SK-N-SH (cell line): ENCODE data around the gene OPA3. TPM values are rescaled to one million over a fixed set of nuclear protein-coding genes. Genes with fewer than 3 reads are reported as not detected.

Source experiments
- CTCF ChIA-PET: fragments of 300-600, 350-600 bp; formaldehyde crosslinking; extraction: SDS; loops from one replicate; lab custom pipeline; 2021; lab: Yijun Ruan, JAX
- POLR2A ChIA-PET: fragments of 350-600 bp; sonication (Branson Sonifier 250); formaldehyde crosslinking; extraction: SDS; loops from one replicate; lab custom pipeline; 2020; ENCODE audit warnings: antibody characterized with exemption, inconsistent platforms; lab: Yijun Ruan, JAX
- DNase-seq: peaks from one replicate; pipeline ENCODE4 v3.0.0; 2012
- H2AFZ ChIP-seq: fragments of 200-600 bp; sonication (generic); 2 replicates; pipeline ENCODE4 v1.8.1; 2016; ENCODE audit warnings: antibody characterized with exemption, mild to moderate bottlenecking, low read depth
- H3F3A ChIP-seq: fragments of 200-600 bp; sonication (generic); replicated peaks from 2 replicates; pipeline ENCODE3; 2016; ENCODE audit warnings: antibody characterized with exemption, mild to moderate bottlenecking; ENCODE audit not compliant: insufficient read depth
- H3K27ac ChIP-seq, 2 experiments: fragments of 200-500 bp in 1 of 2; fragments of 200-600 bp in 1 of 2; sonication (Bioruptor generic) in 1 of 2; sonication (generic), shearing (Covaris generic) in 1 of 2; 2 replicates each; pipeline versions ENCODE4 v1.5.1 to v1.6.1; 2014 to 2016; ENCODE audit warnings: low read depth in 2 of 2, inconsistent platforms in 1 of 2, low read length in 1 of 2, mild to moderate bottlenecking in 1 of 2, mixed read lengths in 1 of 2
- H3K27me3 ChIP-seq: fragments of 200-600 bp; sonication (generic), shearing (Covaris generic); 2 replicates; pipeline ENCODE4 v1.6.1; 2016; ENCODE audit warnings: mixed run types; ENCODE audit not compliant: insufficient read depth
- H3K36me3 ChIP-seq, 2 experiments: fragments of 200-500 bp in 1 of 2; fragments of 200-600 bp in 1 of 2; sonication (Bioruptor generic) in 1 of 2; sonication (generic) in 1 of 2; replicated peaks in 1 of 2; 2 replicates each; pipeline versions ENCODE3 to v1.5.1; 2014 to 2016; ENCODE audit warnings: low read length in 1 of 2, mild to moderate bottlenecking in 1 of 2; ENCODE audit not compliant: insufficient read depth in 2 of 2, control insufficient read depth in 1 of 2
- H3K4me1 ChIP-seq, 2 experiments: fragments of 200-500 bp in 1 of 2; fragments of 200-600 bp in 1 of 2; sonication (Bioruptor generic) in 1 of 2; sonication (generic), shearing (Covaris generic) in 1 of 2; 2 replicates each; pipeline versions ENCODE4 v1.5.1 to v1.6.1; 2014 to 2016; ENCODE audit warnings: low read depth in 1 of 2, low read length in 1 of 2, mixed run types in 1 of 2; ENCODE audit not compliant: insufficient read depth in 2 of 2, control insufficient read depth in 1 of 2
- H3K4me2 ChIP-seq: fragments of 200-600 bp; sonication (generic), shearing (Covaris generic); 2 replicates; pipeline ENCODE4 v1.6.1; 2017; ENCODE audit warnings: mixed run types
- H3K4me3 ChIP-seq, 2 experiments: fragments of 200-500 bp in 1 of 2; fragments of 200-600 bp in 1 of 2; sonication (Bioruptor generic) in 1 of 2; sonication (generic), shearing (Covaris generic) in 1 of 2; 2 replicates each; pipeline versions ENCODE4 v1.5.1 to v1.8.1; 2014 to 2016; ENCODE audit warnings: low read depth in 2 of 2, inconsistent platforms in 1 of 2, low read length in 1 of 2, mild to moderate bottlenecking in 1 of 2, mixed read lengths in 1 of 2, moderate library complexity in 1 of 2
- H3K79me2 ChIP-seq: fragments of 200-600 bp; sonication (generic); 2 replicates; pipeline ENCODE4 v1.8.1; 2017; ENCODE audit warnings: mild to moderate bottlenecking; ENCODE audit not compliant: insufficient read depth
- H3K9ac ChIP-seq: fragments of 200-600 bp; sonication (generic); 2 replicates; pipeline ENCODE4 v1.6.1; 2017; ENCODE audit warnings: mixed run types
- H3K9me2 ChIP-seq: fragments of 200-600 bp; sonication (generic); 2 replicates; pipeline ENCODE4 v1.6.1; 2017; ENCODE audit warnings: mixed run types
- H3K9me3 ChIP-seq: fragments of 200-600 bp; sonication (generic); 2 replicates; pipeline ENCODE4 v1.6.1; 2017; ENCODE audit warnings: mixed run types, mild to moderate bottlenecking, moderate library complexity
- H4K20me1 ChIP-seq: fragments of 200-600 bp; sonication (generic); 2 replicates; pipeline ENCODE4 v1.6.1; 2017; ENCODE audit warnings: mild to moderate bottlenecking, mixed run types; ENCODE audit not compliant: insufficient read depth
- CHD2 ChIP-seq: fragments of 150-350 bp; IDR thresholded peaks from 2 replicates; pipeline ENCODE4 v1.6.1; 2018; ENCODE audit warnings: low read length; ENCODE audit not compliant: partially characterized antibody
- EZH2phosphoT487 ChIP-seq: fragments of 200-600 bp; sonication (generic); IDR thresholded peaks from 2 replicates; pipeline ENCODE4 v1.6.1; 2017; ENCODE audit warnings: low read depth, mixed run types, mild to moderate bottlenecking, antibody characterized with exemption, moderate library complexity, borderline replicate concordance
- FOSL2 ChIP-seq: IDR thresholded peaks from 2 replicates; pipeline ENCODE4 v1.4.0; 2012; ENCODE audit warnings: low read depth, mild to moderate bottlenecking, moderate library complexity, borderline replicate concordance
- FOXJ3 ChIP-seq: sonication (generic); formaldehyde crosslinking; IDR thresholded peaks from 2 replicates; pipeline ENCODE4 v1.5.1; 2020; ENCODE audit warnings: mild to moderate bottlenecking, missing genetic modification reagents
- MEF2A ChIP-seq: IDR thresholded peaks from 2 replicates; pipeline ENCODE4 v1.4.0; 2012; ENCODE audit warnings: low read depth, borderline replicate concordance
- NRF1 ChIP-seq: IDR thresholded peaks from 2 replicates; pipeline ENCODE4 v1.6.1; 2012; ENCODE audit warnings: low read depth, mild to moderate bottlenecking, low read length
- RAD21 ChIP-seq: IDR thresholded peaks from 2 replicates; pipeline ENCODE4 v1.6.1; 2012; ENCODE audit warnings: mild to moderate bottlenecking, low read length
- RXRA ChIP-seq: IDR thresholded peaks from 2 replicates; pipeline ENCODE4 v1.4.0; 2012; ENCODE audit warnings: low read depth, mild to moderate bottlenecking, borderline replicate concordance
- SMC3 ChIP-seq: IDR thresholded peaks from 2 replicates; pipeline ENCODE4 v1.6.1; 2012; ENCODE audit warnings: low read depth, low read length, improper control_type of control experiment
- TAF1 ChIP-seq: IDR thresholded peaks from 2 replicates; pipeline ENCODE4 v1.6.1; 2012; ENCODE audit warnings: low read depth, mild to moderate bottlenecking, low read length, moderate library complexity, borderline replicate concordance
- WGBS: methylation state at CpG from one replicate; pipeline ENCODE4 v1.1.6; 2017; ENCODE audit warnings: low lambda C conversion rate; 5-methylcytosine and 5-hydroxymethylcytosine counted together
- polyA plus RNA-seq, 3 experiments: library from polyadenylated mRNA; depleted of rRNA; stranded (reverse); fragments of >200 nt; gene quantifications; 2 replicates each; pipeline ENCODE4 v1.2.3, GENCODE V29; 2012
- TF ChIP-seq, protein P1 (sequence below): fragments of 200-600 bp; sonication (generic); IDR thresholded peaks from 2 replicates; pipeline ENCODE4 v1.6.1; 2017; ENCODE audit warnings: antibody characterized with exemption, mild to moderate bottlenecking, moderate library complexity
- TF ChIP-seq, protein P2 (sequence below): IDR thresholded peaks from 2 replicates; pipeline ENCODE4; 2012
- TF ChIP-seq, protein P3 (sequence below): IDR thresholded peaks from 2 replicates; pipeline ENCODE4 v1.6.1; 2012; ENCODE audit warnings: mild to moderate bottlenecking, low read depth, low read length, moderate library complexity
- TF ChIP-seq, protein P4 (sequence below): fragments of 150-350 bp; IDR thresholded peaks from 2 replicates; pipeline ENCODE4 v1.6.1; 2016; ENCODE audit warnings: mild to moderate bottlenecking, low read depth, low read length

Gene OPA3
- polyA plus RNA-seq, 1 of the 3 experiments (the other 2 are of a cell fraction): 10.0 TPM

DNA sequence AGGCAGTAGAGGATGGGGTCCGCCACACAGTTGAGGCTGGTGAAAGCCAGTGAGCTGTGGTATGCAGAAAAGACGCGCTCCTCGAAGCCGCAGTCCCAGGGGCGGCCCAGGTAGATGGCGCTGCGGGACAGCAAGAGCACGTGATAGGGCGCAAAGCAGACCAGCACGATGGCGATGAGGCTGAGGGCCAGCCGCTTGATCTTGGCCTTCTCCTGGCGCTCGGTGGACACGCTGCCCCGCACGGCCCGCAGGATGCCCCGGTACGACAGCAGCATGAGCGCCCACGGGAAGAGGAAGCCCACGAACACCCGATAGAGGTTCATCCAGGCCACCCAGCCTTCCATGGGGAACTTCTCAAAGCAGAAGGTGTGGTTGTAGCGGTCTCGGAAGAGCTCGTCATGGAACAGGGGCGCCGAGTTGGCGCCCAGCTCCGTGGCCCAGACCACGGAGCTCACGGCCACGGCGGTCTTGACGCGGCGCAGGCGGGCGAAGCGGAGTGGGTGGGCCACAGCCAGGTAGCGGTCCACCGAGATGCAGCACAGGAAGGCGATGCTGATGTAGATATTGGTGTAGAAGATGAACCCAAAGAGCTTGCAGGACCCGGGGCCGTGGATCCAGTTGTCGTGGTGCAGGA, 6.5 kb upstream of the OPA3 start:
- no peak overlapping the region for H3K4me2 ChIP-seq
- H3K4me1 ChIP-seq: no peaks in the 10 kb centered on the region
- no peaks in the 10 kb centered on the region for H3K9me2 ChIP-seq
- H3K9ac ChIP-seq: no peak overlapping the region
- no peak overlapping the region for H3K27ac ChIP-seq
- H3K27me3 ChIP-seq: no peaks in the 10 kb centered on the region
- H2AFZ ChIP-seq: no peak overlapping the region
- no peaks in the 10 kb centered on the region for H3F3A ChIP-seq
- no peak overlapping the region for H3K4me3 ChIP-seq
- no peaks in the 10 kb centered on the region for H3K9me3 ChIP-seq
- 72% methylated on average over 31 of the region's 48 CpGs for WGBS
- H3K36me3 ChIP-seq: no peaks in the 10 kb centered on the region
- peak; percentile 40 for TF ChIP-seq SMC3
- TF ChIP-seq CHD2: no peak
- TF ChIP-seq NRF1: no peak
- TF ChIP-seq, protein P1, sequence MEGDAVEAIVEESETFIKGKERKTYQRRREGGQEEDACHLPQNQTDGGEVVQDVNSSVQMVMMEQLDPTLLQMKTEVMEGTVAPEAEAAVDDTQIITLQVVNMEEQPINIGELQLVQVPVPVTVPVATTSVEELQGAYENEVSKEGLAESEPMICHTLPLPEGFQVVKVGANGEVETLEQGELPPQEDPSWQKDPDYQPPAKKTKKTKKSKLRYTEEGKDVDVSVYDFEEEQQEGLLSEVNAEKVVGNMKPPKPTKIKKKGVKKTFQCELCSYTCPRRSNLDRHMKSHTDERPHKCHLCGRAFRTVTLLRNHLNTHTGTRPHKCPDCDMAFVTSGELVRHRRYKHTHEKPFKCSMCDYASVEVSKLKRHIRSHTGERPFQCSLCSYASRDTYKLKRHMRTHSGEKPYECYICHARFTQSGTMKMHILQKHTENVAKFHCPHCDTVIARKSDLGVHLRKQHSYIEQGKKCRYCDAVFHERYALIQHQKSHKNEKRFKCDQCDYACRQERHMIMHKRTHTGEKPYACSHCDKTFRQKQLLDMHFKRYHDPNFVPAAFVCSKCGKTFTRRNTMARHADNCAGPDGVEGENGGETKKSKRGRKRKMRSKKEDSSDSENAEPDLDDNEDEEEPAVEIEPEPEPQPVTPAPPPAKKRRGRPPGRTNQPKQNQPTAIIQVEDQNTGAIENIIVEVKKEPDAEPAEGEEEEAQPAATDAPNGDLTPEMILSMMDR: peak; percentile 42; the same call in 1 of the 2 replicates
- TF ChIP-seq FOXJ3 (CRISPR knock-in tag): no peak
- TF ChIP-seq, protein P2, sequence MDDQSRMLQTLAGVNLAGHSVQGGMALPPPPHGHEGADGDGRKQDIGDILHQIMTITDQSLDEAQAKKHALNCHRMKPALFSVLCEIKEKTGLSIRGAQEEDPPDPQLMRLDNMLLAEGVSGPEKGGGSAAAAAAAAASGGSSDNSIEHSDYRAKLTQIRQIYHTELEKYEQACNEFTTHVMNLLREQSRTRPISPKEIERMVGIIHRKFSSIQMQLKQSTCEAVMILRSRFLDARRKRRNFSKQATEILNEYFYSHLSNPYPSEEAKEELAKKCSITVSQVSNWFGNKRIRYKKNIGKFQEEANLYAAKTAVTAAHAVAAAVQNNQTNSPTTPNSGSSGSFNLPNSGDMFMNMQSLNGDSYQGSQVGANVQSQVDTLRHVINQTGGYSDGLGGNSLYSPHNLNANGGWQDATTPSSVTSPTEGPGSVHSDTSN: no peak
- TF ChIP-seq EZH2phosphoT487: no peak
- TF ChIP-seq RAD21: peak; percentile 65
- TF ChIP-seq TAF1: no peak
- TF ChIP-seq MEF2A: no peak
- TF ChIP-seq FOSL2: no peak
- no peak for TF ChIP-seq RXRA
- TF ChIP-seq, protein P3, sequence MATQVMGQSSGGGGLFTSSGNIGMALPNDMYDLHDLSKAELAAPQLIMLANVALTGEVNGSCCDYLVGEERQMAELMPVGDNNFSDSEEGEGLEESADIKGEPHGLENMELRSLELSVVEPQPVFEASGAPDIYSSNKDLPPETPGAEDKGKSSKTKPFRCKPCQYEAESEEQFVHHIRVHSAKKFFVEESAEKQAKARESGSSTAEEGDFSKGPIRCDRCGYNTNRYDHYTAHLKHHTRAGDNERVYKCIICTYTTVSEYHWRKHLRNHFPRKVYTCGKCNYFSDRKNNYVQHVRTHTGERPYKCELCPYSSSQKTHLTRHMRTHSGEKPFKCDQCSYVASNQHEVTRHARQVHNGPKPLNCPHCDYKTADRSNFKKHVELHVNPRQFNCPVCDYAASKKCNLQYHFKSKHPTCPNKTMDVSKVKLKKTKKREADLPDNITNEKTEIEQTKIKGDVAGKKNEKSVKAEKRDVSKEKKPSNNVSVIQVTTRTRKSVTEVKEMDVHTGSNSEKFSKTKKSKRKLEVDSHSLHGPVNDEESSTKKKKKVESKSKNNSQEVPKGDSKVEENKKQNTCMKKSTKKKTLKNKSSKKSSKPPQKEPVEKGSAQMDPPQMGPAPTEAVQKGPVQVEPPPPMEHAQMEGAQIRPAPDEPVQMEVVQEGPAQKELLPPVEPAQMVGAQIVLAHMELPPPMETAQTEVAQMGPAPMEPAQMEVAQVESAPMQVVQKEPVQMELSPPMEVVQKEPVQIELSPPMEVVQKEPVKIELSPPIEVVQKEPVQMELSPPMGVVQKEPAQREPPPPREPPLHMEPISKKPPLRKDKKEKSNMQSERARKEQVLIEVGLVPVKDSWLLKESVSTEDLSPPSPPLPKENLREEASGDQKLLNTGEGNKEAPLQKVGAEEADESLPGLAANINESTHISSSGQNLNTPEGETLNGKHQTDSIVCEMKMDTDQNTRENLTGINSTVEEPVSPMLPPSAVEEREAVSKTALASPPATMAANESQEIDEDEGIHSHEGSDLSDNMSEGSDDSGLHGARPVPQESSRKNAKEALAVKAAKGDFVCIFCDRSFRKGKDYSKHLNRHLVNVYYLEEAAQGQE: no peak
- TF ChIP-seq, protein P4, sequence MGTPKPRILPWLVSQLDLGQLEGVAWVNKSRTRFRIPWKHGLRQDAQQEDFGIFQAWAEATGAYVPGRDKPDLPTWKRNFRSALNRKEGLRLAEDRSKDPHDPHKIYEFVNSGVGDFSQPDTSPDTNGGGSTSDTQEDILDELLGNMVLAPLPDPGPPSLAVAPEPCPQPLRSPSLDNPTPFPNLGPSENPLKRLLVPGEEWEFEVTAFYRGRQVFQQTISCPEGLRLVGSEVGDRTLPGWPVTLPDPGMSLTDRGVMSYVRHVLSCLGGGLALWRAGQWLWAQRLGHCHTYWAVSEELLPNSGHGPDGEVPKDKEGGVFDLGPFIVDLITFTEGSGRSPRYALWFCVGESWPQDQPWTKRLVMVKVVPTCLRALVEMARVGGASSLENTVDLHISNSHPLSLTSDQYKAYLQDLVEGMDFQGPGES: no peak
- peak; percentile 79 for DNase-seq
- no peaks in the 10 kb centered on the region for H3K79me2 ChIP-seq
- ChIA-PET CTCF (interaction anchor here (0.8 to 2.3 kb wide), 14 partner anchors 9 to 105 kb away, joined by 3 to 12 read pairs (median 4); partner anchors contain the start of gene QPCTL), POLR2A (no interaction called here)
- H4K20me1 ChIP-seq: no peaks in the 10 kb centered on the region
